GM12878 (cell line): ENCODE results near the gene TGFB1I1.

Experiments
- HDAC6 ChIP-seq: fragments of 200-600 bp; sonication (generic); IDR thresholded peaks from one replicate; pipeline ENCODE4 v1.8.0; 2017; ENCODE audit warnings: antibody characterized with exemption; ENCODE audit not compliant: unreplicated experiment
- MXI1 ChIP-seq: fragments of 150-350 bp; IDR thresholded peaks from 2 replicates; pipeline ENCODE4 v1.6.1; 2011; ENCODE audit warnings: low read depth, mild to moderate bottlenecking, inconsistent platforms, low read length, improper control_type of control experiment
- SRF ChIP-seq, 2 experiments: IDR thresholded peaks; 2 replicates each; pipeline ENCODE4 v1.6.1; 2011; ENCODE audit warnings: low read depth in 2 of 2, low read length in 2 of 2, mild to moderate bottlenecking in 1 of 2, moderate library complexity in 1 of 2
- TF ChIP-seq, protein P1 (sequence below), 3 experiments: IDR thresholded peaks in 2 of 3; conservative IDR thresholded peaks in 1 of 3; 2 replicates each; pipeline ENCODE4 v1.5.1; 2011; ENCODE audit warnings: low read depth in 3 of 3, low read length in 3 of 3, mild to moderate bottlenecking in 3 of 3, control low read depth in 2 of 3, moderate library complexity in 2 of 3, inconsistent platforms in 1 of 3, mixed read lengths in 1 of 3; ENCODE audit not compliant: control insufficient read depth in 2 of 3, insufficient read depth in 1 of 3; ENCODE audit errors: extremely low read depth in 1 of 3

DNA sequence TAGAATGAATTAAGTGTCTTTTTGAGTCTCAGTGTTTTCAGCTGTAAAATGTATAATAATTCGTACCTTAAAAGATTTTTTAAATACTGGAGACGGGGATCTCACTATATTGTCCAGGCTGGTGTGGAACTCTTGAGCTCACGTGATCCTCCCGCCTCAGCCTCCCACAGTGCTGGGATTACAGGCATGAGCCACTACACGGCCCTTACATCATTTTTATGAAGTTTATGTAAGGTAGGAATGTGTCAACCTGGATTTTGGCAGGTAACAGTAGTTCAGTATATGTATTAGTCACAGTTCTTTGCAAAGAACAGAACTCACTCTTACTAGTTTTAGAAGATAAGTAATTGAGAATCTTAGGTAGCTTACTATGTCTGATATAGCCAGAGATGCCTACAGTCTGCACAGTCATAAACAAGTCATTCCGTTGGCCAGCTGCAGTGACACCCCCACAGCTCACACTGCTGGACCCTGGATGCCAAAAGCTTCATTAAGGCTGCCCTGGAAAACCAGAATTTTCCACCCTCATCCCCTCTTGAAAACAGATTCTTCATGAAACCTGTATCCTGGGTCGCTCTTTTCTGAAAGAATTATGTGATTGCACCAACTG is 43.2 kb upstream of the TGFB1I1 start:
- TF ChIP-seq SRF (IDR thresholded peaks at IDR 0.05; ENCODE audit: low read depth in 2 of 2, low read length in 2 of 2) (no peak), HDAC6 (no peak), MXI1 (no peak)
- TF ChIP-seq, protein P1, sequence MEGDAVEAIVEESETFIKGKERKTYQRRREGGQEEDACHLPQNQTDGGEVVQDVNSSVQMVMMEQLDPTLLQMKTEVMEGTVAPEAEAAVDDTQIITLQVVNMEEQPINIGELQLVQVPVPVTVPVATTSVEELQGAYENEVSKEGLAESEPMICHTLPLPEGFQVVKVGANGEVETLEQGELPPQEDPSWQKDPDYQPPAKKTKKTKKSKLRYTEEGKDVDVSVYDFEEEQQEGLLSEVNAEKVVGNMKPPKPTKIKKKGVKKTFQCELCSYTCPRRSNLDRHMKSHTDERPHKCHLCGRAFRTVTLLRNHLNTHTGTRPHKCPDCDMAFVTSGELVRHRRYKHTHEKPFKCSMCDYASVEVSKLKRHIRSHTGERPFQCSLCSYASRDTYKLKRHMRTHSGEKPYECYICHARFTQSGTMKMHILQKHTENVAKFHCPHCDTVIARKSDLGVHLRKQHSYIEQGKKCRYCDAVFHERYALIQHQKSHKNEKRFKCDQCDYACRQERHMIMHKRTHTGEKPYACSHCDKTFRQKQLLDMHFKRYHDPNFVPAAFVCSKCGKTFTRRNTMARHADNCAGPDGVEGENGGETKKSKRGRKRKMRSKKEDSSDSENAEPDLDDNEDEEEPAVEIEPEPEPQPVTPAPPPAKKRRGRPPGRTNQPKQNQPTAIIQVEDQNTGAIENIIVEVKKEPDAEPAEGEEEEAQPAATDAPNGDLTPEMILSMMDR (IDR thresholded peaks at IDR 0.05 in 2 of 3, conservative IDR thresholded peaks at IDR 0.05 in 1 of 3; ENCODE audit: control insufficient read depth in 2 of 3, extremely low read depth in 1 of 3, insufficient read depth in 1 of 3, low read depth in 3 of 3, low read length in 3 of 3) = no peak
